ENCODE results near the gene SPTBN1. TPM values are rescaled to one million over a fixed set of nuclear protein-coding genes. Genes with fewer than 3 reads are reported as not detected.
"Not testable (repeated sequence)": the region's sequence is repeated elsewhere in the genome, so short reads cannot be mapped to it uniquely, and the experiment has no call there.

SPTBN1 gene
- total RNA-seq, 1 donor from 2014 or later: 391 TPM

- ATAC-seq (ENCODE audit: poor library complexity): peak; percentile 18
- DNase-seq: no peak
- intact Hi-C loops (cut with DNase I): no loop called here
These were observed 27.3 kb downstream of the SPTBN1 start for GRCh38 chr2:54483426-54483825.

- DNase-seq; intact Hi-C loops (cut with DNase I); ATAC-seq (ENCODE audit: poor library complexity): not testable (repeated sequence)
These were observed 29.6 kb downstream of the SPTBN1 start for GRCh38 chr2:54485756-54486155.

GRCh38 chr2:54486766-54487165 is 30.6 kb downstream of the SPTBN1 start:
- no peak for ATAC-seq (ENCODE audit: poor library complexity)
- no peak for DNase-seq
- intact Hi-C loops (cut with DNase I): no loop called here

GRCh38 chr2:54490863-54491262 is 34.7 kb downstream of the SPTBN1 start:
- DNase-seq (no peak), ATAC-seq (ENCODE audit: poor library complexity) (no peak)
- intact Hi-C loops (cut with DNase I): no loop called here

- intact Hi-C loops (cut with DNase I): no loop called here
- ATAC-seq (ENCODE audit: poor library complexity) (no peak), DNase-seq (no peak)
These were observed 36.2 kb downstream of the SPTBN1 start for GRCh38 chr2:54492335-54492734.

GRCh38 chr2:54494087-54494486 is 38.0 kb downstream of the SPTBN1 start:
- DNase-seq (no peak), ATAC-seq (ENCODE audit: poor library complexity) (no peak)
- intact Hi-C loops (cut with DNase I): no loop called here

- intact Hi-C loops (cut with DNase I): no loop called here
- DNase-seq (no peak), ATAC-seq (ENCODE audit: poor library complexity) (no peak)
These were observed 40.8 kb downstream of the SPTBN1 start for GRCh38 chr2:54496920-54497319.

- intact Hi-C loops (cut with DNase I): no loop called here
- ATAC-seq (ENCODE audit: poor library complexity) (peak; percentile 43), DNase-seq (no peak)
These were observed 41.9 kb downstream of the SPTBN1 start for GRCh38 chr2:54497763-54498680.

GRCh38 chr2:54499661-54500060 is 43.5 kb downstream of the SPTBN1 start:
- ATAC-seq (ENCODE audit: poor library complexity) (peak; percentile 64), DNase-seq (no peak)
- intact Hi-C loops (cut with DNase I): no loop called here

- peak; percentile 72 for DNase-seq
- peak; percentile 65 for ATAC-seq (ENCODE audit: poor library complexity)
- intact Hi-C loops (cut with DNase I): no loop called here
These were observed 44.5 kb downstream of the SPTBN1 start for GRCh38 chr2:54500404-54501205.

GRCh38 chr2:54502731-54503130 is 46.6 kb downstream of the SPTBN1 start:
- no peak for ATAC-seq (ENCODE audit: poor library complexity)
- intact Hi-C loops (cut with DNase I): no loop called here
- DNase-seq: no peak

- intact Hi-C loops (cut with DNase I): no loop called here
- ATAC-seq (ENCODE audit: poor library complexity) (no peak), DNase-seq (no peak)
These were observed 47.1 kb downstream of the SPTBN1 start for GRCh38 chr2:54503192-54503591.

- intact Hi-C loops (cut with DNase I): no loop called here
- no peak for DNase-seq
- no peak for ATAC-seq (ENCODE audit: poor library complexity)
These were observed 47.7 kb downstream of the SPTBN1 start for GRCh38 chr2:54503828-54504227.

- DNase-seq: no peak
- intact Hi-C loops (cut with DNase I): no loop called here
- no peak for ATAC-seq (ENCODE audit: poor library complexity)
These were observed 48.7 kb downstream of the SPTBN1 start for GRCh38 chr2:54504866-54505265.

GRCh38 chr2:54508541-54508940 is 52.4 kb downstream of the SPTBN1 start:
- ATAC-seq (ENCODE audit: poor library complexity): no peak
- DNase-seq: no peak
- intact Hi-C loops (cut with DNase I): no loop called here

- intact Hi-C loops (cut with DNase I); DNase-seq; ATAC-seq (ENCODE audit: poor library complexity): not testable (repeated sequence)
These were observed 52.9 kb downstream of the SPTBN1 start for GRCh38 chr2:54509043-54509442.

- ATAC-seq (ENCODE audit: poor library complexity): no peak
- DNase-seq: no peak
- intact Hi-C loops (cut with DNase I): loop anchor here (10.0 kb wide), 1 partner anchor 306 kb away; no protein-coding TSS in a partner anchor
These were observed 54.8 kb downstream of the SPTBN1 start for GRCh38 chr2:54510916-54511315.

GRCh38 chr2:54512183-54512582 is 56.1 kb downstream of the SPTBN1 start:
- ATAC-seq (ENCODE audit: poor library complexity) (no peak), DNase-seq (no peak)
- intact Hi-C loops (cut with DNase I): loop anchor here (10.0 kb wide), 1 partner anchor 307 kb away; no protein-coding TSS in a partner anchor

- DNase-seq (no peak), ATAC-seq (ENCODE audit: poor library complexity) (peak; percentile 4)
- intact Hi-C loops (cut with DNase I): loop anchor here (10.0 kb wide), 1 partner anchor 308 kb away; no protein-coding TSS in a partner anchor
These were observed 56.7 kb downstream of the SPTBN1 start for GRCh38 chr2:54512663-54513362.
